HG03457 (cell line): ENCODE data around the gene ZNF776.
A peak's percentile ranks its signal among the peaks of the same experiment; 100 is the strongest.
"Not testable (repeated sequence)": the region's sequence is repeated elsewhere in the genome, so short reads cannot be mapped to it uniquely, and the experiment has no call there.

Source experiments
- ATAC-seq: cut with Tn5 transposase; IDR thresholded peaks from one replicate; pipeline ENCODE4 v1.9.1; 2021; ENCODE audit warnings: moderate number of reproducible peaks; ENCODE audit not compliant: unreplicated experiment

The ZNF776 gene

DNA sequence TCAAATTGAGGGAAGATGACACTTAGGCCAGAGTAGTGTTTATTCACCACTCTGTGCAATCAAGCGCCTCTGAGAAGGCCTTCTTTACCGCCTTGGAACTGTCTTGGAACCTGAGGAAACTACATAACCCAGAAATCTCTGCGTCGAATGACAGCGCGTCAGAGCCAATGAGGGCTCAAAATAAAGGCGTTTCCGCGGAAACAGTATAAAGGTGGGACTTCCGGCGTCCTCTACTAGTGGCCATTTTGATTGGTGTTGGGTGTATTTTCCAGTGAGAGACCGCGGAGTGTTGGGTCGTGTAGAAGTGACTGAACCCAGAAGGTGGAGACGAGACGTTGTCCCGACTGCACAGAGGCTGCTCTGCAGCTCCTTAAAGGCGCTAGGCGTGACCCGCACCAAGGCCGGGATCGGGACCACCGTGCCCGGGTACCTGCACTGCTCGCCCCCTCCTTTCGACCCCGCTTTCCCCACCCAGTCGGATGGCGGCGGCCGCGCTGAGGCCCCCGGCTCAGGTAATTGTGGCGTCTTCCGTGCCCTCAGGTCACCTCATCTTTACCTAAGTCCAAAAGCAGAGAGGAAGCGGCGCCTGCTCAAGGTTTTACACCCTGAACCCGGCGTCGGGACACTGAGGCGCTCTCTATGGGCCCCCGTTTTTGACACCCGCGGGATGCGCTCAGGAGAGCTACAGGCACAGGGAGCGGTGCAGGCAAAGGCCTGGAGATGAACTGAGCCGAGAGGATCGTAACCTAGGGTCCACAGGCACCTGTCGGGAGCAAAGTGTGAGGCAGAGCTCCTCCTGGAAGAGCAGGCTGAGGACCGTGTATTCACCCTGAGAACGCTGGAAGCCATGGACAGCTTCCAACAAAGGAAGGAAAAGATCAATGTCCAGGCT is at the start of gene ZNF776:
Gene ZNF776, plus strand, starts transcription at position 236 of the 892 bp plus-strand sequence. Its CDS starts 244 bp downstream, at position 480.
- peak; percentile 95 for ATAC-seq

DNA sequence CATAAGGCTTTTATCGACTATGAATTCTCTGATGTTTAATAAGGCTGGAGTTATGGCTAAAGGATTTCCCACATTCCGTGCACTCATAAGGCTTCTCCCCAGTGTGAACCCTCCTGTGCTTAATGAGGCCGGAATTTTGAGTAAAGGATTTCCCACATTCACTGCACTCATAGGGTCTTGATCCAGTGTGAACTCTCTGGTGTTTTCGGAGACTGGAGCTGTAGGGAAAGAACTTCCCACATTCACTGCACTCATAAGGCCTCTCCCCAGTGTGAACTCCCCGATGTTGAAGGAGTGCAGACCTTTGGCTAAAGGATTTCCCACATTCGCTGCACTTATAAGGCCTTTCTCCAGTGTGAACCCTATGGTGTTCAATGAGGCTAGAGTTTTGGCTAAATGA is 45.0 kb upstream of the ZNF776 start:
- no peak for ATAC-seq

DNA sequence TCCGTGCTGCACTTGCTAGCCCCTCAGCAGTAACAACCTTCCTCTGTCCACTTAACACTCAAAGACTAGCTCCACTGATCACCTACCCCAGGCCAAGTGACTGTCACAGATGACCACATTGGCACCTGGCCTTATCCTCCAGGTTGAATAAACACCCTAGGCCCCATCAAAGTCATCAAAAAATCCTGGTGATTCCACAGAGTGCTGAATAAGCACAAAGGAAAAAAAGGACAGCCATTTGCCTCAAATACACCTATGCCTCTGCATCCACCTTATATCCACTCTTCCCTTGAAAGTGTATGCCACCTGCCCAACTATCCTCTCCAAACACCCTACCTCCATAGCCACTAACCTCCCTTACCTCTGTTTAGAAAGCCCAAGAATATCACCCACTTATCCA is 40.3 kb upstream of the ZNF776 start:
- ATAC-seq: no peak

DNA sequence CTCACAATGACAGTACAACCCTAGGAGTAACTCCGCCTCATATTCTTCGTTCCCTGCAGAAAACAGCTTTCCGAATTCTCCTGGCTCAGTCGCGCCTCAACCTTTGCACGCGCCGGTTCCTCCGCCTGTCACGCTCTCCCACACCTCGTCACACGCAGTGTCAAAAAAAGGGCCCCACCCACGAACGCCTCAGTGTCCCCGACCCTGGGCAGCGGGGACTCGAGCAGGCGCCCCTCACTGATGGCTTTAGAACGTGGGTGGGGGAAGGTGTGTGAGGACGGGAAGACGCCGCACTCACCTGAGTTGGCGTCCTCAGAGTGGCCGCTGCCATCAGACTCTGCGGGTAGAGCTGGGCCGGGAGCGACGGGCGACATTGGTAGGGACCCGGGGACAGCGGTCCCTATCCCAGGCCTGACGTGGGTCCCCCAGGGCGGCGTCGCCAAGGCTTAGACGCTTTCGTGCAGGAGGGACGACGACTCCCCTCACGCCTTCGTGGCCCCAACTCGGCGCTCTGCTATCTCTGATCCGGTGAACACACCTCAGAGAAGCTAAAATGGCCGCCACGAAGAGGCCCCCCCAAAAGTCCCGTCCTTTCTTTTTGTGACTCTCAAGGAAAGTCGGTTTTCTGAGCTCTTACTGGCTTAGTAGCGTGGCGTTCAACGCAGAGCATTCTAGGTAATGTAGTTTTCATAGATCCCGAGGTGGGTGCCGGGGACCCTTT is 37.8 kb upstream of the ZNF776 start, which contains the start of gene ZNF154:
Gene ZNF154, minus strand, starts transcription at position 564 of the 721 bp plus-strand sequence. Its CDS starts 233 bp downstream, at position 331.
- ATAC-seq: no peak

DNA sequence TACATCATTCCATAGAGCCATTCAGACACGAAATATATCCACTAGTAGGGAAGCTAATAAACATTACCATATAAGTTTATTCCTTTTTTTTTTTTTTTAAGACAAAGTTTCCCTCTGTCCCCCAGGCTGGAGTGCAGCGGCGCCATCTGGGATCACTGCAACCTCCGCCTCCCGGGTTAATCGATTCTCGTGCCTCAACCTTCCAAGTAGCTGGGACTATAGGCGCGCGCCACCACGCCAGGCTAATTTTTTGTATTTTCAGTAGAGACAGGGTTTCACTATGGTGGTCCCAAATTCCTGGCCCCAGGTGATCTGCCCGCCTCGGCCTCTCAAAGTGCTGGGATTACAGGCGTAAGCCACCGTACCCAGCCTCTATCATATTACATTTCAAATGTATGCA is 37.0 kb upstream of the ZNF776 start:
- ATAC-seq: no peak

DNA sequence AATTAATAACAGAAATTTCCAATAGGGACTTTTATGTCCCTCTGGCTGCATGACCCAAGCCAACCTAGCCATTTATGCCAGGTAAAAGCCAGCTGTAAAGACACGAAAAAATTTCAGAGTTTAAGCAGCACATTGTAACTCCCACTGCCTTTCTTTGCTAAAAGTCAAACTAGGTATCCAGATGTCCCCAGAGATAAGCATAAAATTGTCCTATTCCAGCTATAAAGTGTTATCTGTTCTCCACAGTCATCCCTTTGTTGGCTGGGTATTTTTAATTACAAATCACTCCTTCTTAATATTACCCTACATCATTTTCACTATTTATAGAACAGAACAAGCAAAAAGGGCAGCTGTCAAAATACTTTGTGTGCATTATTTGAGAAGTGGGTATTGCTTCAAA is 34.4 kb upstream of the ZNF776 start:
- no peak for ATAC-seq

DNA sequence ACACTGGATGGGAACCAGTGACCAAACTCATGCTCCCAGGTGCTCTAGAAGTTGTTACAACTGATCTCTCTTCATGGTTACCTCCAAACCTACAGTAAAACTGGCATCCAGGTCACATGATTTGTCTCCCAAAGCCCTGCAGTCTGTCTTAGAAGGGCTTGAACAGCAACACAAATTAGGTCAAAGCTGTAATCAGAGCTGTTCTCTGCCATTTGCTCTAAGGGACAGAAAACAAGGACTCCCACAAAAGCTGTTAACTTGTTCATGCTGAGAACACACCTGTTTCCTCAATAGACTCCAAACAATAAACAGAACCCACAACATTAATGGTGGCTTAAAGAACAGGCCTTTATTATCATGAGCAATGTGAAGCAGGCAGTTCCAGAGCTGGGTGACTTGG is 27.2 kb upstream of the ZNF776 start:
- ATAC-seq: no peak

DNA sequence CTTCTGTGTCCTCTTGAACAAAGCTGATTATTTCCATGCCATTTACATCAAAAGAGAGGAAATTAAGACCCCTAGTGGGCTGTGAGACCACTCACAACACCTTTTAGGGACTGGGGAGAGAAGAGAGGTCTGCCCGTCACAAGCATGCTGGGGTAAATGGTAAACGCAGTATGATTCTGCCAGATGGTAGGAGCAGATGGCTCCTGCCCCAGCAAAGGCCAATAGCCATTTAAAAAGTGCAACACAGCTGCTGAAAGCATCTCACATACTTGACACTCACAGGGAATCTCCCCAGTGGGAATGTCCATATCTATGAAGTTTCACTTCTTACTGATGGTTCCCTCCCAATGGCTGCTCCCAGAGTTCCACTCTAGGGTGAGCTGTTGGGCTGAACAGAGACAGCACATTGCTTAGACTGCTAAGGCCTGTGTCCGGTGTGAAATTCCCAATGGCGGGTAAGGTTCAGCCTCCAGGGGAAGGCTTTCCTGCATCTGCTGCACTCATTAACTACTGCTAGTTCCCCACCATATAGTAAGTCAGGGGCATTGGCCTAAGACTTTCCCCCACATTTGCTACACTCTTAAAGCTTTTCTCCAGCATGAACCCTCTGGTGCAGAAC is 26.6 kb upstream of the ZNF776 start:
- ATAC-seq: no peak

DNA sequence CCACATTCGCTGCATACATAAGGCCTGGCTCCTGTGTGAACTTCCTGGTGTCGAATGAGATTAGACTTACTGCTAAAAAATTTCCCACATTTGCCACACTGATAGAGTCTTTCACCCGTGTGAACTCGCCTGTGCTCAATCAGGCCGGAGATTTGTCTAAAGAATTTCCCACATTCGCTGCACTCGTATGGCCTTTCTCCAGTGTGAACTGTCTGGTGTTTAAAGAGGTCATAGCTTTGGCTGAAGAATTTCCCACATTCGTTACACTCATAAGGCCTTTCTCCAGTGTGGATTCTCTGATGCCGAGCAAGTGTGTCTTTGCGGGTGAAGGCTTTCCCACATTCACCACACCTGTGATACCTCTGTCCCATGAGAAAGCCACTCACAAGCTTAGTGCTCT is 25.7 kb upstream of the ZNF776 start:
- no peak for ATAC-seq

DNA sequence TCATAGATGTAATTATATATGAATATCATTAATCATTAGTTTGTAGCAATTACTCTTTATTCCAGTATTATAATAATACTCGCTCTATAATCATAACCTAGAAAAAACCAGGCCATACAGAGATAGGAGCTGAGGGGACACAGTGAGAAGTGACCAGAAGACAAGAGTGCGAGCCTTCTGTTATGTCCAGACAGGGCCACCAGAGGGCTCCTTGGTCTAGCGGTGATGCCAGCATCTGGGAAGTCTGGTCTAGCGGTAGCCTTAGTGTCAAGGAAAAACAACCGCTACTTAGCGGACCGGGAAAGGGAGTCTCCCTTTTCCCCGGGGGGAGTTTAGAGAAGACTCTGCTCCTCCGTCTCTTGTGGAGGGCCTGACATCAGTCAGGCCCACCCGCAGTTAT is 8.3 kb upstream of the ZNF776 start:
- ATAC-seq: not testable (repeated sequence)

DNA sequence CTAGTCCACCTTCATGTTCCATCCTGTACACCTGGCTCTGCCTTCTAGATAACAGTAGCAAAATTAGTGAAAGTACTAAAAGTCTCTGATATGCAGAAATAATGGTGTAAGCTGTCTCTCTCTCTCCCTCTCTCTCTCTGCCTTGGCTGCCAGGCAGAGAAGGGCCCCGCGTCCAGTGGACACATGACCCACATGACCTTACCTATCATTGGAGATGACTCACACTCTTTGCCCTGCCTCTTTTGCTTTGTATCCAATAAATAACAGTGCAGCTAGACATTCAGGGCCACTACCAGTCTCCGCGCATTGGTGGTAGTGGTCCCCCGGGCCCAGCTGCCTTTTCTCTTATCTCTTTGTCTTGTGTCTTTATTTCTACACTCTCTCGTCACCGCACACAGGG is 7.8 kb upstream of the ZNF776 start:
- ATAC-seq: not testable (repeated sequence)

DNA sequence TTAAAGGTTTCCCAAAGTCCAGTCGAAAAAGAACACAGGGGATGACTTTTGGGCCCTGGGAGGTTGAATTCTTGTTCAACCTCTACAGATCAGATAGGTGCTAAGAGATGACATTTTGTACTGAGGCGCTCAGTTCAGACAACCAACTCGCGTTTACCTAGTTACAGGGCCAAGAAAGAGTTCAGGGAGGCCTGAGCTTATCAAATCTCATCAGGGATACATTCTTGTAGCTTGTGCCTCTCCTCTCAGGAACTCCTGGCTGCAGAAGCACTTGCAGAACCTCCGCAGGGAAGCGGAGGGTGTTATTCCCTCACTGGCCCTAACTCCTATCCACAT is 825 bp downstream of the ZNF776 start:
- ATAC-seq: no peak

DNA sequence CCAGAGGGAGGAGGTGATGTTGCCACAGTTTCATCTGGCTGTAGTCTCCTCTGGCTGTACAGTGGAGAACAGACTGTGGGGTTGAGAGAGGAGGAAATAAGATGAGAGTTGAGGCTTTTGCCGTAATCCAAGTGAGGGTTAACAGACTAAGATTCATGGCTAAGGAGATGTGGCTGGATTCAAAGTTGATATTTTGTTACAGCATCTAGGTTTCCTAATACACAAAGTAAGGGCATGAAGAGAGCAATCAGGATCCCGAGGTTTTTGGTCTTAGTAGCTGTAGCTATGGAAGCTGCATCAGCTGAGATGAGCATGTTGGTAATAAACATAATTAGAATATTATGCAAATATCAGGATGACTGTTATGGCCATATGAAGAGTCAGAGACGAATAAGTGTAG is 1.4 kb downstream of the ZNF776 start:
- ATAC-seq: no peak

DNA sequence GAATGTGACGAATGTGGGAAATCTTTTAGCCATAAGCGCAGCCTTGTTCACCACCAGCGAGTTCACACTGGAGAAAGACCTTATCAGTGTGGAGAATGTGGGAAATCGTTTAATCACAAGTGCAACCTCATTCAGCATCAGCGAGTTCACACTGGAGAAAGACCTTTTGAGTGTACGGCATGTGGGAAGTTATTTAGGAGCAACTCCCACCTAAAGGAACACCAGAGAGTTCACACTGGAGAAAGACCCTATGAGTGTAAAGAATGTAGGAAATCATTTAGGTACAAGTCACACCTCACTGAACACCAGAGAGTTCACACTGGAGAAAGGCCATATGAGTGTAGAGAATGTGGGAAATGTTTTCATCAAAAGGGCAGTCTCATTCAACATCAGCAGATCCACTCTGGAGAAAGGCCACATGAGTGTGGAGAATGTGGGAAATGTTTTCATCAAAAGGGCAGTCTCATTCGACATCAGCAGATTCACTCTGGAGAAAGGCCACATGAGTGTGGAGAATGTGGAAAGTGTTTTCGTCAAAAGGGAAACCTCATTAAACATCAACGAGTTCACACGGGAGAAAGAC is 7.6 kb downstream of the ZNF776 start:
- ATAC-seq: no peak

DNA sequence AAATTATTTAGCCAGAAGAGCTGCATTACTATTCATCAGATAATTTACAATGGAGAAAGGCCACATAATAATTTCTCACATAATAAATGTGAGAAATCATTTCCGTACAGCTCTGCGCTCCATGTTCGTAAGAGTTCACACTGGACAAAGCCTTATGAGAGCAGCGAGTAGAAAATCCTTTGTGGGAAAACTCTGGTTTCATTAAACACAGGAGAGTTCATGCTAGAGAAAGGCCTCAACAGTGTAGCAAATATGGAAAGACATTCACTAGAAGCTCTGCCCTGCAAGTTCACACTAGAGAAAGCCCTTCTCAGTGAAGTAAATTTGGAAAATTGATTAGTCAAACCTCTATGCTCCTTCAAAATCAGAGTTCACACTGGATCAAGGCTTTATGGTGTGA is 8.4 kb downstream of the ZNF776 start:
- no peak for ATAC-seq

DNA sequence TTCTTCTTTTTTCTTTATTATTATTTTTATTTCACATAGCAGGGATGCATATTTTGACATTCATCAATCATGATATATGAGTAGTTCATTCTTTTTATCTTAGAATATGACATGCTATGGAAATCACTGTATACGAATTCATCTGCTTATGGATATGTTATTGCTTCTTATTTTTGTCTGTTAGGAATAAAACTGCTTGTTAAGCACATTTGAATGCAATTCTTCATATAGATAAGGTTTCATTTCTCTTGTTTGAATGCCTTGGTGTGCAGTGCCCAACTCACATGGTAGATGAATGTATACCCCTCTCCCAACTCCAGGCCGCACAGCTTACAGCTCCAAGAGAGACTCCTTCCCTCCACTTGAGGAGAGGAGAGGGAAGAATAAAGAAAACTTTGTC is 11.3 kb downstream of the ZNF776 start:
- ATAC-seq: no peak

DNA sequence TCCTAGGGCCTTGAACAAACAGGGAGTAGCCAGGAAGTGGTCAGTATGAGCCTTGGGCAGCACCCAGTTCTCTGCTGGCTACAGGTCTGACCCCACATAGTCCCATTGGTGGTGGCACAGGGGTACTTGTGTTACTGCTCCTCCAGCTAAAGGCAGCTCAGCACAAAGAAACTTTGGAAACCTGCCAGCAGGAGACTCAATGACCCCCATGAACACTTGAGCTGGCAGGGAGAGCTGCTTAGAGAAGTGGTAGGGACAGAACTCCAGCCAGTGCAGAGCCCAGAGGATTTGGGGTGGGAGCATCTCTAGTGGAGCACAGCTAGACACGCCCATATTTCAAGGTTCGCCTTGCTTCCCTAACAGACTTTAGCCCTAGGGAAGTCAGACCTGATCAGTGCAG is 12.5 kb downstream of the ZNF776 start:
- ATAC-seq: no peak

DNA sequence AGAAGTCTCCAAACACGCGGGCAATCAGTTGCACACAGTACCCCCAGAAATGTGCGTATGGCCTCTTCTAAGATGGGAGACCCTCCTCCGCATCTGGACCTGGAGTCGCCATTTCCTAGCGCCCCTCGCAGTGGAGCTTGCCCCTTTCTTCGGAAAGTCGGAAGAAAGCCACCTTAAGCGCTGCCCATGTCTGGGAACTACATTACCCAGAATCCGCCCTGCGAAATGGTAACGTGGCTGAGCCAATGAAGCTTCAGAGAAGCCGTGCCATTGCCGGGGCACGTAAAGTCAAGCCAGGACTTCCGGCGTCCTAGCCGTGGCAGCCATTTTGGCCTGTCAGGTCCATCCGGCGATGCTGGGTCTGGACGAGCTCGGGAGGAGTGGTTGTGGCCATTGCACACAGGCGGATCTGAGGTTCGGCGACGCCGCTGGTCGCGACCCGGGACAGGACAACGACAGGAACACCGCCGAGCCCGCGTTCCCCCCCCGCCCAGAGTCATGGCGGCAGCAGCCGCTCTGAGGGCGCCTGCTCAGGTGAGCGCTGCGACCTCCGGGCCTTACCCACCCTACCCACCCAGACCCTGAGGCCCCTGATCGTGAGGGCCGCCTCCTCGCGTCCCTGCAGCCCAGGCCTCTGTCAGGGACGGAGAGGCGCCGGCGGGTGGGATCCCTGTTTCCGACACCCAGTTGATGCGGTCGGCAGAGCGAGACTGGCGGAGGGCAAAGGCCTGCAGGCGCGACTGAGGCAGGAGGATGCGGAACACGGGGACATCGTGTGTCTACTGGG is 22.9 kb downstream of the ZNF776 start, which contains the start of gene ZNF586:
Gene ZNF586, plus strand, starts transcription at position 332 of the 787 bp plus-strand sequence. Its CDS starts 167 bp downstream, at position 499.
- ATAC-seq: peak; percentile 84

DNA sequence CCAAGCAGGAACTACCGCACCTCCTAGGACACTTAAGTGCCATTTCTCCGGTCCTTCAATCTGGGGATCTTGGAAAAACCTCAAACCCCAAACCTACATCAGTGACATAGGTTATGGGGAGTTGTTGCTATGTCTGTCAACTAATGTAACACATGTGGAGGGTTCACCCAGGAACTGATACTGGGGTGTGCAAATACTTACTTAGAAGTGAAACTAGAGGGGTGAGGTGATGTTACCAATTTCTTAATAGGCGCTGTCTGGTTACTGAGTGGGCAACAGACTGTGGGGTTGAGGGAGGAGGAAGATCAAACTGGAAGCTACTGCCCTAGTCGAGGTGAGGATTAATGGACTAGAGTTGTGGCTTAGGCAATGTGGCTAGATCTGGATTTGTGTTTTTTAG is 24.8 kb downstream of the ZNF776 start:
- ATAC-seq: no peak

DNA sequence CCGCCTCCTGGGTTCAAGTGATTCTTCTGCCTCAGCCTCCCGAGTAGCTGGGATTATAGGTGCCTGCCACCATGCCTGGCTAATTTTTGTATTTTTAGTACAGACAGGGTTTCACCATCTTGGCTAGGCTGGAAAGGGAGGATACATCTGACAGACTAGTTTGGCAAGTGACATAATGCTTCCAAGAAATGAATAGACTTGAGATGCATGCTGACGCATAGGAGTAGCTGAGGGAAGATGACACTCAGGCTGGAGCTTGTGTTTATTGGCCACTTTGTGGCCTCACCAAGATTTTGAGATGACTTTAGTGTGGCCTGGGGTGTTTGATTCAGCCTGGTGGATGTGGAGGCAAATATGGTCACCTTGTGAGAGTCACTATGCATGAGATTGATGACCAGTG is 26.9 kb downstream of the ZNF776 start:
- ATAC-seq: no peak
